Trophoblast cell (in vitro differentiated cells and primary cell): ENCODE measurements around the gene CLCN5.

Source experiments
- DNase-seq, 2 donors: peaks; one replicate each; pipeline ENCODE4 v3.0.0-alpha.2; 2016
- H2AFZ ChIP-seq: 2 replicates; pipeline ENCODE4 v1.6.1; 2013; ENCODE audit warnings: low read length, moderate library complexity, mild to moderate bottlenecking; ENCODE audit not compliant: insufficient read depth, poor library complexity
- H2AK5ac ChIP-seq: 2 replicates; pipeline ENCODE4 v1.6.1; 2013; ENCODE audit warnings: mild to moderate bottlenecking, low read length
- H2BK120ac ChIP-seq: 2 replicates; pipeline ENCODE4 v1.6.1; 2013; ENCODE audit warnings: low read length, mild to moderate bottlenecking, moderate library complexity; ENCODE audit not compliant: insufficient read depth, poor library complexity
- H2BK12ac ChIP-seq: 2 replicates; pipeline ENCODE4 v1.6.1; 2013; ENCODE audit warnings: mild to moderate bottlenecking, low read length, moderate library complexity
- H2BK5ac ChIP-seq: 2 replicates; pipeline ENCODE4 v1.6.1; 2013; ENCODE audit warnings: low read length, low read depth, moderate library complexity, mild to moderate bottlenecking; ENCODE audit not compliant: poor library complexity
- H3K14ac ChIP-seq: 2 replicates; pipeline ENCODE4 v1.6.1; 2013; ENCODE audit warnings: mild to moderate bottlenecking, low read length
- H3K18ac ChIP-seq: 2 replicates; pipeline ENCODE4 v1.6.1; 2013; ENCODE audit warnings: mild to moderate bottlenecking, low read length
- H3K23ac ChIP-seq: 2 replicates; pipeline ENCODE4 v1.6.1; 2013; ENCODE audit warnings: low read length
- H3K27ac ChIP-seq: 2 replicates; pipeline ENCODE4 v1.5.1; 2013; ENCODE audit warnings: low read depth, mild to moderate bottlenecking, inconsistent platforms, low read length, moderate library complexity
- H3K27me3 ChIP-seq: 2 replicates; pipeline ENCODE4 v1.6.1; 2013; ENCODE audit warnings: inconsistent platforms, mild to moderate bottlenecking, low read length, moderate library complexity; ENCODE audit not compliant: insufficient read depth
- H3K36me3 ChIP-seq, 2 experiments: 1 replicate in 1 of 2; 2 replicates in 1 of 2; pipeline ENCODE4 v1.6.1; 2013; ENCODE audit warnings: low read length in 2 of 2, mild to moderate bottlenecking in 2 of 2, moderate library complexity in 1 of 2; ENCODE audit not compliant: insufficient read depth in 2 of 2, control insufficient read depth in 1 of 2
- H3K4ac ChIP-seq: 2 replicates; pipeline ENCODE4 v1.6.1; 2013; ENCODE audit warnings: low read depth, mild to moderate bottlenecking, low read length, moderate library complexity
- H3K4me1 ChIP-seq, 2 experiments: 1 replicate in 1 of 2; 2 replicates in 1 of 2; pipeline ENCODE4 v1.6.1; 2013; ENCODE audit warnings: low read length in 2 of 2, mild to moderate bottlenecking in 2 of 2, moderate library complexity in 1 of 2; ENCODE audit not compliant: insufficient read depth in 2 of 2, control insufficient read depth in 1 of 2
- H3K4me2 ChIP-seq: 2 replicates; pipeline ENCODE4 v1.6.1; 2013; ENCODE audit warnings: inconsistent platforms, mild to moderate bottlenecking, low read length, moderate library complexity
- H3K4me3 ChIP-seq: 2 replicates; pipeline ENCODE4 v1.5.1; 2013; ENCODE audit warnings: mild to moderate bottlenecking, low read depth, low read length, inconsistent platforms
- H3K79me1 ChIP-seq: one replicate; pipeline ENCODE4 v1.6.1; 2013; ENCODE audit warnings: low read length
- H3K79me2 ChIP-seq: 2 replicates; pipeline ENCODE4 v1.6.1; 2013; ENCODE audit warnings: low read length, mild to moderate bottlenecking; ENCODE audit not compliant: control insufficient read depth, insufficient read depth, poor library complexity
- H3K9ac ChIP-seq: 2 replicates; pipeline ENCODE4 v1.6.1; 2013; ENCODE audit warnings: mild to moderate bottlenecking, low read length
- H3K9me3 ChIP-seq: 2 replicates; pipeline ENCODE4 v1.6.1; 2013; ENCODE audit warnings: low read depth, mild to moderate bottlenecking, control low read depth, inconsistent platforms, low read length; ENCODE audit not compliant: insufficient read depth
- H4K12ac ChIP-seq: 2 replicates; pipeline ENCODE4 v1.6.1; 2013; ENCODE audit warnings: low read depth, mild to moderate bottlenecking, low read length, moderate library complexity
- H4K8ac ChIP-seq: 2 replicates; pipeline ENCODE4 v1.6.1; 2013; ENCODE audit warnings: low read depth, mild to moderate bottlenecking, low read length, moderate library complexity
- H4K91ac ChIP-seq: one replicate; pipeline ENCODE4 v1.6.1; 2013; ENCODE audit warnings: low read depth, mild to moderate bottlenecking, low read length, moderate library complexity
- WGBS: extraction: QIAGEN DNeasy Blood & Tissue Kit; methylation state at CpG from one replicate; pipeline ENCODE4 v1.1.7; 2013; ENCODE audit warnings: missing lambda C conversion rate; ENCODE audit not compliant: insufficient read length, insufficient coverage; ENCODE audit errors: extremely low coverage; 5-methylcytosine and 5-hydroxymethylcytosine counted together

CLCN5 gene

GRCh38 chrX:50054147-50054546, 131.8 kb downstream of the CLCN5 start:
- Histone ChIP-seq H3K9ac (no peak overlapping the region), H3K9me3 (peaks cover 2% of the 10 kb centered on the region)

GRCh38 chrX:50066318-50066937, 144.0 kb downstream of the CLCN5 start:
- Histone ChIP-seq H2AK5ac (no peak overlapping the region), H3K4me3 (no peak overlapping the region), H3K79me2 (no peaks in the 10 kb centered on the region), H2BK5ac (no peak overlapping the region), H3K18ac (no peak overlapping the region), H3K4ac (no peak overlapping the region), H3K9ac (no peak overlapping the region), H3K27me3 (no peaks in the 10 kb centered on the region), H3K14ac (no peak overlapping the region), H4K8ac (no peak overlapping the region), H3K23ac (no peak overlapping the region), H2AFZ (no peak overlapping the region), H2BK12ac (no peak overlapping the region), H3K4me2 (no peak overlapping the region), H3K79me1 (peaks cover 2% of the 10 kb centered on the region), H4K91ac (no peak overlapping the region), H3K9me3 (no peaks in the 10 kb centered on the region), H2BK120ac (no peak overlapping the region), H3K27ac (no peak overlapping the region), H4K12ac (no peak overlapping the region), H3K36me3 (no peaks in the 10 kb centered on the region), H3K4me1 (peaks cover 0 to 2% of the 10 kb centered on the region in 2 experiments)
- DNase-seq, result no peak
- WGBS, result no CpG with 5 or more reads among the region's 4 CpGs

More at GRCh38 chrX:50054147-50054546, 131.8 kb downstream of the CLCN5 start:
- Histone ChIP-seq H3K4me3 (no peak overlapping the region), H3K27ac (peak overlapping the region; percentile 34), H4K8ac (no peak overlapping the region), H3K23ac (no peak overlapping the region), H3K18ac (no peak overlapping the region), H2BK120ac (no peak overlapping the region), H3K4me2 (no peak overlapping the region), H3K4ac (no peak overlapping the region), H4K12ac (no peak overlapping the region), H3K4me1 (peaks cover 0 to 6% of the 10 kb centered on the region in 2 experiments), H3K36me3 (peaks cover 2 to 4% of the 10 kb centered on the region in 2 experiments), H3K79me1 (peaks cover 1% of the 10 kb centered on the region), H2BK12ac (no peak overlapping the region), H2AK5ac (no peak overlapping the region), H3K14ac (no peak overlapping the region), H3K79me2 (no peaks in the 10 kb centered on the region), H4K91ac (no peak overlapping the region), H3K27me3 (no peaks in the 10 kb centered on the region), H2BK5ac (no peak overlapping the region), H2AFZ (no peak overlapping the region)
- peak; percentile 27 to 73 for DNase-seq
- no CpG with 5 or more reads among the region's 1 CpG for WGBS

GRCh38 chrX:50067435-50068284, 145.3 kb downstream of the CLCN5 start:
- no peaks in the 10 kb centered on the region for H3K27me3 ChIP-seq
- H2BK12ac ChIP-seq, result no peak overlapping the region
- no peak overlapping the region for H4K91ac ChIP-seq
- H4K12ac ChIP-seq, result no peak overlapping the region
- DNase-seq, result peak; percentile 3 to 56
- peak overlapping the region; percentile 84 for H3K27ac ChIP-seq
- H2AK5ac ChIP-seq, result no peak overlapping the region
- no peak overlapping the region for H3K18ac ChIP-seq
- no peaks in the 10 kb centered on the region for H3K79me2 ChIP-seq
- no peaks in the 10 kb centered on the region for H3K36me3 ChIP-seq
- H4K8ac ChIP-seq, result no peak overlapping the region
- H3K4ac ChIP-seq, result no peak overlapping the region
- no peak overlapping the region for H3K14ac ChIP-seq
- no peak overlapping the region for H3K23ac ChIP-seq
- no peak overlapping the region for H3K4me3 ChIP-seq
- H2BK5ac ChIP-seq, result peak overlapping the region; percentile 52
- H3K4me2 ChIP-seq, result peak overlapping the region; percentile 56
- no peak overlapping the region for H2AFZ ChIP-seq
- WGBS, result no CpG with 5 or more reads among the region's 9 CpGs
- no peak overlapping the region for H3K9ac ChIP-seq
- peaks cover 0 to 2% of the 10 kb centered on the region in 2 experiments for H3K4me1 ChIP-seq
- H3K9me3 ChIP-seq, result no peaks in the 10 kb centered on the region
- peaks cover 2% of the 10 kb centered on the region for H3K79me1 ChIP-seq
- no peak overlapping the region for H2BK120ac ChIP-seq

GRCh38 chrX:50068285-50068563, 145.8 kb downstream of the CLCN5 start:
- no peaks in the 10 kb centered on the region for H3K36me3 ChIP-seq
- H3K14ac ChIP-seq, result no peak overlapping the region
- H2BK5ac ChIP-seq, result no peak overlapping the region
- peak in 1 of 2 donors; percentile 24 for DNase-seq
- WGBS, result no CpG with 5 or more reads among the region's 2 CpGs
- no peak overlapping the region for H3K9ac ChIP-seq
- no peak overlapping the region for H2BK12ac ChIP-seq
- H4K91ac ChIP-seq, result no peak overlapping the region
- H3K18ac ChIP-seq, result no peak overlapping the region
- H3K4me2 ChIP-seq, result no peak overlapping the region
- no peak overlapping the region for H2AK5ac ChIP-seq
- no peak overlapping the region for H3K4ac ChIP-seq
- no peaks in the 10 kb centered on the region for H3K9me3 ChIP-seq
- no peak overlapping the region for H2BK120ac ChIP-seq
- peaks cover 2% of the 10 kb centered on the region for H3K79me1 ChIP-seq
- H4K12ac ChIP-seq, result no peak overlapping the region
- no peaks in the 10 kb centered on the region for H3K79me2 ChIP-seq
- no peaks in the 10 kb centered on the region for H3K27me3 ChIP-seq
- H3K23ac ChIP-seq, result no peak overlapping the region
- no peak overlapping the region for H2AFZ ChIP-seq
- H3K27ac ChIP-seq, result peak overlapping the region; percentile 65
- no peak overlapping the region for H3K4me3 ChIP-seq
- peaks cover 0 to 2% of the 10 kb centered on the region in 2 experiments for H3K4me1 ChIP-seq
- H4K8ac ChIP-seq, result no peak overlapping the region
